Mucosa of stomach (tissue), 1 donor: ENCODE data around the gene CCL3.

Experiments
- H3K27me3 ChIP-seq: one replicate; pipeline ENCODE4 v1.7.0; 2013; ENCODE audit warnings: mild to moderate bottlenecking, low read length; ENCODE audit not compliant: control insufficient read depth, insufficient read depth
- H3K36me3 ChIP-seq: one replicate; pipeline ENCODE4 v1.7.0; 2013; ENCODE audit warnings: low read length; ENCODE audit not compliant: control insufficient read depth, insufficient read depth
- H3K4me1 ChIP-seq: one replicate; pipeline ENCODE4 v1.7.0; 2013; ENCODE audit warnings: mild to moderate bottlenecking, low read length; ENCODE audit not compliant: control insufficient read depth, insufficient read depth
- H3K4me3 ChIP-seq: one replicate; pipeline ENCODE4 v1.7.0; 2013; ENCODE audit warnings: low read length
- H3K9ac ChIP-seq: one replicate; pipeline ENCODE4 v1.7.0; 2013; ENCODE audit warnings: mild to moderate bottlenecking, low read length, moderate library complexity
- H3K9me3 ChIP-seq: one replicate; pipeline ENCODE4 v1.7.0; 2013; ENCODE audit warnings: mild to moderate bottlenecking, low read length, moderate library complexity; ENCODE audit not compliant: control insufficient read depth
- donor health status: Pancreatic carcinoma.

The CCL3 gene

DNA sequence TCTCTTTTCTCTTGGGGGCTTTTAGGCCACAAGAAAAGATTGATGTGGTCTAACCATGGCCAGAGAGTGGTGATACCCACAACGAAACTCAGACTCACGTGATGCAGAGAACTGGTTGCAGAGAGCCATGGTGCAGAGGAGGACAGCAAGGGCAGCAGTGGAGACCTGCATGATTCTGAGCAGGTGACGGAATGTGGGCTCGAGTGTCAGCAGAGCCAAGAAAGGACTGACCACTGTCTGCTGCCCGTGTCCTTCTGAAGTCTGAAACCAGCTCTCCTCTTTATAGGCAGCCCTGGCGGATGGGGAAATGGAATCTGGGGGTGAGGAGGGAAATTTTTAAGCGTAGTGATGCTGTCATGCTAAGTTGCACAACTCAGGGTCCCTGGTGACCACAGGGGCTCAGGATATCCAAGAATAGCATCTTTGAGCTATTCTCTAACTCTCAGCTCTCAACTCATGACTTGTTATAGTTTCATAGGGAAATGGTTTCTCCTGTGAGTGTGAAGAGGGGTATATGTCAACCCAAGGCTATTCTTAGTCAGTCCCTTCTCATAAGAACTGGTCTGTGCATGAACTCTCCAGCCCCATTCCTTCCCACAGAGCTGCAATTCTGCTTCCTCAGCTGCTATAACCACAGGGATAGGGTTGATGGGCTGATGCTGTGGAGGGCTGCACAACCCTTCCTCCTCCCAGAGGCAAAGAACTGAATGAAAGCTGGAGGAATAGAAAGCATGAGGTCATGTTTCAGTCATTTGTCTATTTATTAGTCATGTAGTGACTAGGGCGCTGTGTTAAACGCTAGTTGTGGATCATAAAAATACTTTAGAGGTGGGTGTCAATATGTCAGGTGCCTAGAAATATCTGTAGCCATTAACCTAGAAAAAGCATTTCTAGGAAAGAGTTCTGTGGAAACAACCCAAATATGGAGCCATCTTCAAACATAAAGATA lies at the start of gene CCL3:
Gene CCL3, minus strand, starts transcription at position 256 of the 949 bp plus-strand sequence. Its CDS starts 85 bp downstream, at position 171.
- no peak within 1 kb of the TSS for H3K4me3 ChIP-seq
- no peaks in the 10 kb centered on the region for H3K27me3 ChIP-seq
- no peaks in the 10 kb centered on the region for H3K4me1 ChIP-seq
- H3K9me3 ChIP-seq = no peaks in the 10 kb centered on the region
- H3K9ac ChIP-seq = no peak within 1 kb of the TSS
- H3K36me3 ChIP-seq = no peaks in the 10 kb centered on the region

GRCh38 chr17:36136439-36136838 lies 46.5 kb upstream of the CCL3 start:
- H3K4me1 ChIP-seq = no peaks in the 10 kb centered on the region
- H3K9me3 ChIP-seq = no peaks in the 10 kb centered on the region
- H3K27me3 ChIP-seq = no peaks in the 10 kb centered on the region
- H3K36me3 ChIP-seq = no peaks in the 10 kb centered on the region
- H3K4me3 ChIP-seq = no peak overlapping the region
- no peak overlapping the region for H3K9ac ChIP-seq

DNA sequence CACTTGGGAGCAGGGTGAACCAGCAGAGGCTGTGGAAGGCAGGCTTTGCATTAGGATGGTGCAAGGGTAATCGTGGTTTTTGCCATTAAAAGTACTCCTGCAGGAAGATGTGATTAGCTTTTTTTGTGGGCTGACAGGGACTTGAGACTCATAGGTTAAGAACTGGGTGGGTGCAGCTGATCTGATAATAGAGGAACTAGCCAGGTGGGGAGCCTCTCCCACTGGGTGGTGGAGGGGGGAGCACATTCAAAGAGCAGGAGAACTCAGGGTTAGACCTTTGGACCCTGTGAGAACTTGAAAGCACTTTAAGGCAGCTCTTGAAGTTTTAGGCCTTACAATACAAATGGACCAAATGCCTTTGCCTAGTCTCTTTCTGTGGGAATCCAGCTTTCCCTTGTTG lies 46.1 kb upstream of the CCL3 start:
- Histone ChIP-seq H3K9ac (no peak overlapping the region), H3K4me1 (no peaks in the 10 kb centered on the region), H3K9me3 (no peaks in the 10 kb centered on the region), H3K4me3 (no peak overlapping the region), H3K36me3 (no peaks in the 10 kb centered on the region), H3K27me3 (no peaks in the 10 kb centered on the region)

DNA sequence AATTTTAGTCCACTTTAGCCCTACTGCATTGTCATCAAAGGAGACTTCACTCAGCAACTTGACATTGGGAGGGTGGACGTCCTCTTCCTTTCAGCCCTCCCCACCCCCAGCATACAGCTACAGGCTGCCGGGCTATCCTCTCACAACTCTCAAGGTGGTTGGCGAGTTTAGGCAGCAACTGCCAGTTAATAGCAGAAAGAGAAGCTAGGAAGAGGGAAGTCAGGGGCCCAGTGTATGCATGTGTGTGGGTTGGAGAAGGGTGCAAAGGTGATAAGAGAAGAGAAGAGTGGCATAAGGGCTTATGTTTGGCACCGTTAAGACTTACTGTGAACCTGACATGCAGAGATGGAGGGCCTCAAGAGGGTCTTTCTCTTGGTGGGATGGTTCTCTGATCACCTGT lies 45.5 kb upstream of the CCL3 start:
- Histone ChIP-seq H3K9ac (no peak overlapping the region), H3K9me3 (no peaks in the 10 kb centered on the region), H3K27me3 (no peaks in the 10 kb centered on the region), H3K4me1 (no peaks in the 10 kb centered on the region), H3K36me3 (no peaks in the 10 kb centered on the region), H3K4me3 (no peak overlapping the region)

DNA sequence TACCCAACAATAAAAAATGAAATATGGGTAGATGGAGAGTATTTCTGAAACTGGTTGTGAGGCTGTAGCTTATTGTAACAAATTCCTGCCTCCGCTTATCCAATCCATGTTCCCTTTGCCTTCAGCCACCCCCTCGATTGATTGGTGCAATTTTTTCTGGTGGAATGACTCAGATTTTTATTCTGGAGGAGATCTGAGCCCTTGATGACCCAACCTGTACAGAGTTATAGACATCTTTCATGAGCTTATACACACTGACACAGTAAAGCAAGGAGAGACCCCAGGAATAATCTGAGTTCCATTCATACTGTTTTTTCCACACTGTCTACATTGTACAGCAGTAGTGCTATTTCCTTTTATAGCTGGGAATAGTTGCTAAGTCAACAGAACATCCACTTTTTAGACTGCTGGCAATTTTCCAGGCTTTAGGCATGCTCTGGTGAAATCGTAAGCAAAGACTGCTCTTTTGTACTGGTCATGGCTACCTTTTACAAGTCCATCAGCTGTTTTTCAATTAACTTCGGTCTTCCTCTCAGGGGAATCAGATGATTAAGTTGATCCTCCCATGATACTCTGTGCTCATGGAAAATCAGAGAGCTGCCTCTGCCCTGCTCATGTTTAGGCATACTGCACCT lies 43.8 kb upstream of the CCL3 start:
- Histone ChIP-seq H3K4me1 (no peaks in the 10 kb centered on the region), H3K36me3 (no peaks in the 10 kb centered on the region), H3K9ac (no peak overlapping the region), H3K27me3 (no peaks in the 10 kb centered on the region), H3K9me3 (no peaks in the 10 kb centered on the region), H3K4me3 (no peak overlapping the region)

DNA sequence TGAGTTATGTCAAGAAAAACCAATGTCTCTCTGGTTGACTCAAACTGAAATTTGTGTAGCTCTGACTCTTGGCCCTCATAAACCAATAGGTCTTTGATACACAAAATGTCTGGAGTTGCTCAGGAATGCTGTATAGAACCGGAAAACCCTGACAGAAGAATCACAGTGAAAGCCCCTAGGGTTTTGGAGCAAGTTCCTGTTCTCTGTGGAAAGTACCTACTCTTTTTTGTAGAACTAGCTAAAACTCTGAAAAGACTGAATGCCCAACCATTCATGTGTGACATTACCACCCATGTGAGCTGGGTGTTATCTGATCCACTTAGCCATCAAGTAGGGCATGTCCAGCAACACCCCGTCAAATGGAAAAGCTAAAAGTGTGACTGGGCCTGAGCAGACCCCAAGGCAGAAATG lies 42.5 kb upstream of the CCL3 start:
- H3K4me1 ChIP-seq = no peaks in the 10 kb centered on the region
- H3K9ac ChIP-seq = no peak overlapping the region
- H3K36me3 ChIP-seq = no peaks in the 10 kb centered on the region
- no peaks in the 10 kb centered on the region for H3K27me3 ChIP-seq
- H3K9me3 ChIP-seq = no peaks in the 10 kb centered on the region
- H3K4me3 ChIP-seq = no peak overlapping the region

DNA sequence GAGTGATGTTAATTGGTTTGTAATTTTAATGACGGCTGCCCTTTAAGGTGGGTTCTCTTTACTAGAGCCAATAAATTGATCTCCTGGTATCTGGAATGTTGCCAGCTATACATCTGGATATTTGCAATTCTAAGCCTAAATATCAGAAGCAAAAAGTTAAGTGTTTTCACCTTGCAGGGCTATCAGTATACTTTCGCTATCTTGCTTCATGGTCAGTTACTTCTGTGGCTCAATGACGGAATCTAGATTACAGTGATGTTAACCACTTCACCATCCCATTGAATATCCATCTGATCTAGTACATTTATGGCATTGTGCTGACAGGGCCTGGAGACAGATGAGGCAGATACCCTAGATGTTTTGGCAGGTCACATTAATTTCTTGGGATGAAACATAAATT lies 42.0 kb upstream of the CCL3 start:
- Histone ChIP-seq H3K27me3 (no peaks in the 10 kb centered on the region), H3K9me3 (no peaks in the 10 kb centered on the region), H3K4me3 (no peak overlapping the region), H3K4me1 (no peaks in the 10 kb centered on the region), H3K9ac (no peak overlapping the region), H3K36me3 (no peaks in the 10 kb centered on the region)

DNA sequence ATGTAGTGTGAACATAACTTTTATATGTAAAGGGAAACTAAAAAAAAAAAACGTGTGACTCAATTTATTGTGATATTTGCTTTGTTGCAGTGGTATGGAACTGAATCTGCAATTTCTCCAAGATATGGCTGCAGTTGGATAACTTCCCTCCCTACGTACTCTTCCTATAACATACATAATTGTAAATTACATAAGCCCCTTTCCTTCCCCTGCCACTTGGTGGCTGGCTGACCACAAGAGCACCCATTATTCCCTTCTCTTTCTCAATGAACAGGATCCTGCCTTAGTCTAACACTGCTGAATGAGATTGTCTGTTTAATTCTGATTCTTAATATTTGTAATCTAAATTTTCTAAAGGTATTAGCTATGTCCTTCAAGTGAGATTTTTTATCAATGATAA lies 41.5 kb upstream of the CCL3 start:
- no peaks in the 10 kb centered on the region for H3K4me1 ChIP-seq
- no peak overlapping the region for H3K9ac ChIP-seq
- H3K9me3 ChIP-seq = no peaks in the 10 kb centered on the region
- H3K36me3 ChIP-seq = no peaks in the 10 kb centered on the region
- H3K27me3 ChIP-seq = no peaks in the 10 kb centered on the region
- no peak overlapping the region for H3K4me3 ChIP-seq

GRCh38 chr17:36130346-36130745 lies 40.4 kb upstream of the CCL3 start:
- Histone ChIP-seq H3K9me3 (no peaks in the 10 kb centered on the region), H3K4me3 (no peak overlapping the region), H3K27me3 (no peaks in the 10 kb centered on the region), H3K4me1 (no peaks in the 10 kb centered on the region), H3K9ac (no peak overlapping the region), H3K36me3 (no peaks in the 10 kb centered on the region)

DNA sequence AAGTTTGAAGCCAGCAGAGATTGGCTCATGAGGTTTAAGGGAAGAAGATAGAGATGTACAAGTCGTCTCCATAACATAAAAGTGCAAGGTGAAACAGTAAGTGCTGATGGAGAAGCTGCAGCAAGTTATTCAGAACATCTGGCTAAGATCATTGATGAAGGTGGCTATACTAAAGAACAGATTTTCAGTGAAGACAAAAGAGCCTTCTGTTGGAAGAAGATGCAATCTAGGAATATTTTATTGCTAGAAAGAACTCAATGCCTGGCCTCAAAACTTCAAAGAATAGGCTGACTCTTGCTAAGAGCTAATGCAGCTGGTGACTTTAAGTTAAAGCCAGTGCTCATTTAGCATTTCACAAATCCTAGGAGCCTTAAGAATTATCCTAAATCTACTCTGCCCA lies 39.7 kb upstream of the CCL3 start:
- no peak overlapping the region for H3K4me3 ChIP-seq
- H3K27me3 ChIP-seq = no peaks in the 10 kb centered on the region
- H3K36me3 ChIP-seq = no peaks in the 10 kb centered on the region
- H3K9me3 ChIP-seq = no peaks in the 10 kb centered on the region
- no peaks in the 10 kb centered on the region for H3K4me1 ChIP-seq
- H3K9ac ChIP-seq = no peak overlapping the region

- no peaks in the 10 kb centered on the region for H3K9me3 ChIP-seq
- no peaks in the 10 kb centered on the region for H3K4me1 ChIP-seq
- H3K4me3 ChIP-seq = no peak overlapping the region
- no peak overlapping the region for H3K9ac ChIP-seq
- H3K27me3 ChIP-seq = no peaks in the 10 kb centered on the region
- no peaks in the 10 kb centered on the region for H3K36me3 ChIP-seq
These were observed 38.6 kb upstream of the CCL3 start for GRCh38 chr17:36128411-36128978.

DNA sequence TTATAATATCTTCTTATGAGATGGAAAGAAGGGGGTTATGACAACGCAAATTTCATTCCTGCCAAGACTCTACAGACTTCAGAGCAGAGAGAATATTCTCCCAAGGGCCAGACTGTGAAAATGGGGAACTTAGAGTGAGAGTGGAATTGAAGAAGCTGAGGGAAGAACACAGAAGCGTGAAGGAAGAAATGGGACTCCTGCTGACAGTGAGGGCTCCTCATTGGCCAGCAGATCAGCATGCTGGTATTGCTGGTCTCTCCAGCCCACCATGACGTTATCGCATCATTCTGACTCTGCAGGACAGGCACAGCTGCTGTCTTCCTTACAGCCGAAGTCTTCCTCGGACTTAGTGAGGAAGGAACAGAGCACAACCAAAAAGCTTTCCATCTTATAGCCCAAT lies 38.0 kb upstream of the CCL3 start:
- H3K4me3 ChIP-seq = no peak overlapping the region
- H3K4me1 ChIP-seq = no peaks in the 10 kb centered on the region
- no peaks in the 10 kb centered on the region for H3K27me3 ChIP-seq
- H3K36me3 ChIP-seq = no peaks in the 10 kb centered on the region
- no peak overlapping the region for H3K9ac ChIP-seq
- no peaks in the 10 kb centered on the region for H3K9me3 ChIP-seq
